Tongue (tissue), 2 donors: ENCODE results near the gene TSPO. TPM values are rescaled to one million over a fixed set of nuclear protein-coding genes. Genes with fewer than 3 reads are reported as not detected.
"Not testable (repeated sequence)": the region's sequence is repeated elsewhere in the genome, so short reads cannot be mapped to it uniquely, and the experiment has no call there.

Source experiments
- DNase-seq: peaks from one replicate; pipeline ENCODE4 v3.0.0-alpha.2; 2015
- total RNA-seq: library from RNA; depleted of rRNA; stranded (reverse); fragments of >200 nt; gene quantifications from one replicate; pipeline ENCODE4 v1.2.3, GENCODE V29; 2014

TSPO gene
- 179 TPM for total RNA-seq

GRCh38 chr22:43151251-43152002 lies at the start of gene TSPO:
Gene TSPO, plus strand, starts transcription at chr22:43151559. Its CDS starts 7,680 bp downstream, at chr22:43159239.
- DNase-seq, result peak; percentile 72

- not testable (repeated sequence) for DNase-seq
Measured at GRCh38 chr22:43104056-43104625, 47.2 kb upstream of the TSPO start.

GRCh38 chr22:43104950-43105349 lies 46.4 kb upstream of the TSPO start:
- not testable (repeated sequence) for DNase-seq

- DNase-seq, result no peak
Measured at GRCh38 chr22:43106302-43106701, 45.1 kb upstream of the TSPO start.

- no peak for DNase-seq
Measured at GRCh38 chr22:43109511-43109910, 41.8 kb upstream of the TSPO start.

- DNase-seq, result no peak
Measured at GRCh38 chr22:43109921-43110443, 41.4 kb upstream of the TSPO start.

GRCh38 chr22:43110444-43110926 lies 40.9 kb upstream of the TSPO start, which contains the start of gene BIK:
Gene BIK, plus strand, starts transcription at chr22:43110750. Its CDS starts 13,273 bp downstream, at chr22:43124023.
- peak; percentile 52 for DNase-seq

GRCh38 chr22:43110927-43111623 lies 40.3 kb upstream of the TSPO start:
- DNase-seq, result no peak

- no peak for DNase-seq
Measured at GRCh38 chr22:43113526-43114251, 37.7 kb upstream of the TSPO start.

GRCh38 chr22:43114958-43115357 lies 36.4 kb upstream of the TSPO start:
- DNase-seq, result no peak

- DNase-seq, result no peak
Measured at GRCh38 chr22:43116932-43117331, 34.4 kb upstream of the TSPO start.

GRCh38 chr22:43118024-43118849 lies 33.1 kb upstream of the TSPO start:
- DNase-seq, result no peak

GRCh38 chr22:43118953-43119458 lies 32.4 kb upstream of the TSPO start:
- no peak for DNase-seq

- DNase-seq, result no peak
Measured at GRCh38 chr22:43126501-43127165, 24.7 kb upstream of the TSPO start.

GRCh38 chr22:43127166-43127908 lies 24.0 kb upstream of the TSPO start:
- no peak for DNase-seq

- DNase-seq, result no peak
Measured at GRCh38 chr22:43128116-43128515, 23.2 kb upstream of the TSPO start.

- DNase-seq, result peak; percentile 54
Measured at GRCh38 chr22:43128928-43129424, 22.4 kb upstream of the TSPO start.

GRCh38 chr22:43129426-43130425 lies 21.6 kb upstream of the TSPO start:
- no peak for DNase-seq
